GM12891 (cell line): ENCODE results near the gene IL1RAPL2.
"Not testable (repeated sequence)": the region's sequence is repeated elsewhere in the genome, so short reads cannot be mapped to it uniquely, and the experiment has no call there.

ENCODE experiments used
- POLR2A ChIP-seq: IDR thresholded peaks from 2 replicates; pipeline ENCODE4 v1.6.1; 2011; ENCODE audit warnings: low read depth, low read length, control low read depth
- POLR2AphosphoS5 ChIP-seq: IDR thresholded peaks from 2 replicates; pipeline ENCODE4 v1.6.1; 2011; ENCODE audit warnings: low read depth, low read length, control low read depth
- SPI1 ChIP-seq: IDR thresholded peaks from 2 replicates; pipeline ENCODE4 v1.6.1; 2011; ENCODE audit warnings: low read depth, low read length, control low read depth

- TF ChIP-seq POLR2AphosphoS5, POLR2A, SPI1: not testable (repeated sequence)
These were observed 343.7 kb downstream of the IL1RAPL2 start for GRCh38 chrX:104909694-104910093.
